SK-N-SH (cell line): ENCODE measurements around the gene CHST15.

ENCODE experiments used
- CHD2 ChIP-seq: fragments of 150-350 bp; IDR thresholded peaks from 2 replicates; pipeline ENCODE4 v1.6.1; 2018; ENCODE audit warnings: low read length; ENCODE audit not compliant: partially characterized antibody
- GABPA ChIP-seq: IDR thresholded peaks from 2 replicates; pipeline ENCODE4 v1.4.0; 2012; ENCODE audit warnings: low read depth, mild to moderate bottlenecking
- MEF2A ChIP-seq: IDR thresholded peaks from 2 replicates; pipeline ENCODE4 v1.4.0; 2012; ENCODE audit warnings: low read depth, borderline replicate concordance
- POLR2AphosphoS5 ChIP-seq: IDR thresholded peaks from 2 replicates; pipeline ENCODE4 v1.6.1; 2012; ENCODE audit warnings: low read depth, low read length
- RCOR1 ChIP-seq: fragments of 150-350 bp; IDR thresholded peaks from 2 replicates; pipeline ENCODE4 v1.6.1; 2017; ENCODE audit warnings: antibody characterized with exemption, low read length
- SMC3 ChIP-seq: IDR thresholded peaks from 2 replicates; pipeline ENCODE4 v1.6.1; 2012; ENCODE audit warnings: low read depth, low read length, improper control_type of control experiment
- TAF1 ChIP-seq: IDR thresholded peaks from 2 replicates; pipeline ENCODE4 v1.6.1; 2012; ENCODE audit warnings: low read depth, mild to moderate bottlenecking, low read length, moderate library complexity, borderline replicate concordance
- TEAD4 ChIP-seq: IDR thresholded peaks from 2 replicates; pipeline ENCODE4 v1.4.0; 2012; ENCODE audit warnings: mild to moderate bottlenecking, borderline replicate concordance; ENCODE audit not compliant: insufficient read depth
- TF ChIP-seq, protein P1 (sequence below): fragments of 200-600 bp; sonication (generic); IDR thresholded peaks from 2 replicates; pipeline ENCODE4 v1.6.1; 2017; ENCODE audit warnings: antibody characterized with exemption, mild to moderate bottlenecking, moderate library complexity
- TF ChIP-seq, protein P2 (sequence below): IDR thresholded peaks from 2 replicates; pipeline ENCODE4 v1.4.0; 2012; ENCODE audit warnings: low read depth
- TF ChIP-seq, protein P3 (sequence below): fragments of 150-350 bp; IDR thresholded peaks from 2 replicates; pipeline ENCODE4 v1.6.1; 2016; ENCODE audit warnings: mild to moderate bottlenecking, low read depth, low read length

DNA sequence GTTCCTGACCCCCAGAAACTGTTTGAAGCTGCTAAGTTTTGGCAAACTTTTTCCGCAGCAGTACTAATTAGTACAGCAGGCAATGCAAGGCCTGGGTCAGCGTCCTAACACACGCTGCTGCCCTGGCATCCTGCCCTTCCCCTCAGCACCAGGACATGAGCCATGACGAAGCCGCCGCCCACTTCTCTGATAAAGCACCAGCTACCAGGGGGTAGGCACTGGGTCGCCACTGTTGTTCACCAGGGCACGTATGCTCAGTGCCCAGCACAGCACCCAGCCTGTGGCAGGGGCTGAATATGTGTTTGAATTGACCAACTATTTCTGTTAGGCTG is 59.5 kb downstream of the CHST15 start:
- TF ChIP-seq, protein P1, sequence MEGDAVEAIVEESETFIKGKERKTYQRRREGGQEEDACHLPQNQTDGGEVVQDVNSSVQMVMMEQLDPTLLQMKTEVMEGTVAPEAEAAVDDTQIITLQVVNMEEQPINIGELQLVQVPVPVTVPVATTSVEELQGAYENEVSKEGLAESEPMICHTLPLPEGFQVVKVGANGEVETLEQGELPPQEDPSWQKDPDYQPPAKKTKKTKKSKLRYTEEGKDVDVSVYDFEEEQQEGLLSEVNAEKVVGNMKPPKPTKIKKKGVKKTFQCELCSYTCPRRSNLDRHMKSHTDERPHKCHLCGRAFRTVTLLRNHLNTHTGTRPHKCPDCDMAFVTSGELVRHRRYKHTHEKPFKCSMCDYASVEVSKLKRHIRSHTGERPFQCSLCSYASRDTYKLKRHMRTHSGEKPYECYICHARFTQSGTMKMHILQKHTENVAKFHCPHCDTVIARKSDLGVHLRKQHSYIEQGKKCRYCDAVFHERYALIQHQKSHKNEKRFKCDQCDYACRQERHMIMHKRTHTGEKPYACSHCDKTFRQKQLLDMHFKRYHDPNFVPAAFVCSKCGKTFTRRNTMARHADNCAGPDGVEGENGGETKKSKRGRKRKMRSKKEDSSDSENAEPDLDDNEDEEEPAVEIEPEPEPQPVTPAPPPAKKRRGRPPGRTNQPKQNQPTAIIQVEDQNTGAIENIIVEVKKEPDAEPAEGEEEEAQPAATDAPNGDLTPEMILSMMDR, result no peak
- TF ChIP-seq TAF1 (no peak), RCOR1 (no peak), SMC3 (no peak), CHD2 (no peak), POLR2AphosphoS5 (no peak), MEF2A (no peak), GABPA (no peak), TEAD4 (no peak)
- TF ChIP-seq, protein P2, sequence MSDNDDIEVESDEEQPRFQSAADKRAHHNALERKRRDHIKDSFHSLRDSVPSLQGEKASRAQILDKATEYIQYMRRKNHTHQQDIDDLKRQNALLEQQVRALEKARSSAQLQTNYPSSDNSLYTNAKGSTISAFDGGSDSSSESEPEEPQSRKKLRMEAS, result no peak
- TF ChIP-seq, protein P3, sequence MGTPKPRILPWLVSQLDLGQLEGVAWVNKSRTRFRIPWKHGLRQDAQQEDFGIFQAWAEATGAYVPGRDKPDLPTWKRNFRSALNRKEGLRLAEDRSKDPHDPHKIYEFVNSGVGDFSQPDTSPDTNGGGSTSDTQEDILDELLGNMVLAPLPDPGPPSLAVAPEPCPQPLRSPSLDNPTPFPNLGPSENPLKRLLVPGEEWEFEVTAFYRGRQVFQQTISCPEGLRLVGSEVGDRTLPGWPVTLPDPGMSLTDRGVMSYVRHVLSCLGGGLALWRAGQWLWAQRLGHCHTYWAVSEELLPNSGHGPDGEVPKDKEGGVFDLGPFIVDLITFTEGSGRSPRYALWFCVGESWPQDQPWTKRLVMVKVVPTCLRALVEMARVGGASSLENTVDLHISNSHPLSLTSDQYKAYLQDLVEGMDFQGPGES, result no peak
